Activated CD4-positive, alpha-beta T cell treated with anti-CD3 and anti-CD28 coated beads for 48 hours (primary cell): Measurements from ENCODE around the gene C16orf78.

Source experiments
- DNase-seq: peaks from one replicate; pipeline ENCODE4 v3.0.0-alpha.2; 2020

Gene C16orf78

GRCh38 chr16:49436181-49436580, 62.6 kb downstream of the C16orf78 start:
- DNase-seq = no peak

- no peak for DNase-seq
These were observed 63.7 kb downstream of the C16orf78 start for GRCh38 chr16:49437344-49437743.

GRCh38 chr16:49439050-49439449, 65.4 kb downstream of the C16orf78 start:
- no peak for DNase-seq

DNA sequence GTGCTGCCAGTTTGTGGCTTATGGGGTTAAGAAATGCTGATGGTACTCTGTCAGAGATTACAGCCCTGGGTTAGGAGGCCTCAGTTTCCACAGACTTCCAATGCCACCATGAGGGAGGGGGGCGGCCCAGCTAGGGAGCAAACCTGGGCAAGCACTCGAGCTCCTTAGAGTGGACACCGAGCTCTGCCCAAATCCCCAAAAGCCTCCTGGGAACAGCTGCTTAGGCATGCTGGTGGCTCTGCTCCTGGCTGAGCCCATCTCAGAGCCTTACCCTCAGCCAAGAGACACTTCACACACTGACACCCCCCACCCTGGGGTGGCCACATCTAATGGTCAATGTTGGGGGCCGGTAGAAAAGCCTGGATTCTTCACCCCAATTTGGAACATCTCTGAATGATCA, 66.1 kb downstream of the C16orf78 start:
- no peak for DNase-seq

- DNase-seq = no peak
These were observed 66.8 kb downstream of the C16orf78 start for GRCh38 chr16:49440156-49441065.

GRCh38 chr16:49441366-49441780, 67.8 kb downstream of the C16orf78 start:
- peak; percentile 67 for DNase-seq

- DNase-seq = no peak
These were observed 69.2 kb downstream of the C16orf78 start for GRCh38 chr16:49442805-49443204.

- DNase-seq = no peak
These were observed 70.0 kb downstream of the C16orf78 start for GRCh38 chr16:49443576-49443975.

GRCh38 chr16:49446805-49447204, 73.2 kb downstream of the C16orf78 start:
- no peak for DNase-seq
